Chondrocyte (in vitro differentiated cells): Measurements from ENCODE around the gene TDRD12. TPM values are rescaled to one million over a fixed set of nuclear protein-coding genes. Genes with fewer than 3 reads are reported as not detected.
A peak's percentile ranks its signal among the peaks of the same experiment; 100 is the strongest.

Source experiments
- DNase-seq: peaks from one replicate; pipeline ENCODE4 v3.0.0; 2021; ENCODE audit warnings: mixed read lengths, low spot score
- H3K27ac Mint-ChIP-seq: one replicate; pipeline ENCODE4 v1.8.0; 2021; ENCODE audit warnings: mild to moderate bottlenecking, moderate library complexity, mixed read lengths; ENCODE audit not compliant: unreplicated experiment
- H3K27me3 Mint-ChIP-seq: 2 replicates; pipeline ENCODE4 v1.8.0; 2021; ENCODE audit warnings: low read depth, mixed read lengths
- H3K36me3 Mint-ChIP-seq: 2 replicates; pipeline ENCODE4 v1.8.0; 2021; ENCODE audit warnings: low read depth, mixed read lengths
- H3K4me1 Mint-ChIP-seq: 2 replicates; pipeline ENCODE4 v1.8.0; 2021; ENCODE audit warnings: low read depth, mild to moderate bottlenecking, mixed read lengths
- H3K4me3 Mint-ChIP-seq: one replicate; pipeline ENCODE4 v1.8.0; 2021; ENCODE audit warnings: mild to moderate bottlenecking, moderate library complexity, mixed read lengths; ENCODE audit not compliant: unreplicated experiment
- H3K9me3 Mint-ChIP-seq: 2 replicates; pipeline ENCODE4 v1.8.0; 2021; ENCODE audit warnings: low read depth, mixed read lengths
- CTCF ChIP-seq: fragments of 200-600 bp; sonication (generic); IDR thresholded peaks from 2 replicates; pipeline ENCODE4 v1.5.0; 2021; ENCODE audit warnings: antibody characterized with exemption, mild to moderate bottlenecking, moderate library complexity
- total RNA-seq: library from RNA; stranded (reverse); gene quantifications from 3 replicates; pipeline ENCODE4 v1.2.1, GENCODE V29; 2021

TDRD12 gene
- total RNA-seq, 1 donor from 2014 or later = 0.22 TPM

- no peak for TF ChIP-seq CTCF
- Mint-ChIP-seq H3K27ac (no peak overlapping the region), H3K27me3 (no peaks in the 10 kb centered on the region), H3K4me1 (peaks cover 11% of the 10 kb centered on the region), H3K9me3 (no peaks in the 10 kb centered on the region), H3K36me3 (no peaks in the 10 kb centered on the region), H3K4me3 (no peak overlapping the region)
- no peak for DNase-seq
Measured at GRCh38 chr19:32687681-32688080, 31.9 kb upstream of the TDRD12 start.

GRCh38 chr19:32688311-32688710 lies 31.3 kb upstream of the TDRD12 start:
- H3K27me3 Mint-ChIP-seq = no peaks in the 10 kb centered on the region
- peaks cover 17% of the 10 kb centered on the region for H3K4me1 Mint-ChIP-seq
- no peaks in the 10 kb centered on the region for H3K9me3 Mint-ChIP-seq
- H3K36me3 Mint-ChIP-seq = no peaks in the 10 kb centered on the region
- H3K27ac Mint-ChIP-seq = no peak overlapping the region
- no peak overlapping the region for H3K4me3 Mint-ChIP-seq
- TF ChIP-seq CTCF = no peak
- DNase-seq = no peak

- Mint-ChIP-seq H3K27me3 (no peaks in the 10 kb centered on the region), H3K9me3 (no peaks in the 10 kb centered on the region), H3K27ac (peak within 1 kb of the TSS; percentile 86), H3K36me3 (no peaks in the 10 kb centered on the region), H3K4me1 (peaks cover 45% of the 10 kb centered on the region), H3K4me3 (peak within 1 kb of the TSS; percentile 67)
- TF ChIP-seq CTCF = no peak
- peak; percentile 95 for DNase-seq
Measured at GRCh38 chr19:32691291-32691951, 28.1 kb upstream of the TDRD12 start, which contains the start of gene NUDT19. TSS of gene NUDT19 (plus strand) at chr19:32691821. CDS start at chr19:32691961, 140 bp downstream.

GRCh38 chr19:32691952-32692726 lies 27.4 kb upstream of the TDRD12 start:
- Mint-ChIP-seq H3K27ac (no peak overlapping the region), H3K4me1 (peaks cover 45% of the 10 kb centered on the region)
- peak; percentile 88 for DNase-seq

More at GRCh38 chr19:32691952-32692726, 27.4 kb upstream of the TDRD12 start:
- no peak for TF ChIP-seq CTCF
- peak overlapping the region; percentile 67 for H3K4me3 Mint-ChIP-seq
- no peaks in the 10 kb centered on the region for H3K9me3 Mint-ChIP-seq
- H3K27me3 Mint-ChIP-seq = no peaks in the 10 kb centered on the region
- H3K36me3 Mint-ChIP-seq = no peaks in the 10 kb centered on the region
